Measurements from ENCODE around the gene LAMC1.
"Not testable (repeated sequence)": the region's sequence is repeated elsewhere in the genome, so short reads cannot be mapped to it uniquely, and the experiment has no call there.

GRCh38 chr1:183150032-183150431 lies 126.8 kb downstream of the LAMC1 start:
- not testable (repeated sequence) for TF ChIP-seq CTCF (IDR thresholded peaks at IDR 0.05; ENCODE audit: poor library complexity, severe bottlenecking); EZH2 (IDR thresholded peaks at IDR 0.05; ENCODE audit: borderline replicate concordance, insufficient read depth, low read length, poor library complexity, severe bottlenecking); MXI1 (conservative IDR thresholded peaks at IDR 0.05; ENCODE audit: poor library complexity, severe bottlenecking); POLR2AphosphoS5 (IDR thresholded peaks at IDR 0.05); TAF1 (IDR thresholded peaks at IDR 0.05; ENCODE audit: low read depth); EP300 (conservative IDR thresholded peaks at IDR 0.05; ENCODE audit: poor library complexity, severe bottlenecking)

All from neural cell (in vitro differentiated cells).